HuH-7 (cell line): ENCODE results near the gene BORCS5.
"Not testable (repeated sequence)": the region's sequence is repeated elsewhere in the genome, so short reads cannot be mapped to it uniquely, and the experiment has no call there.

Experiments used
- DNase-seq: peaks from one replicate; pipeline ENCODE4 v3.0.0; 2011; ENCODE audit warnings: low spot score

BORCS5 gene

DNA sequence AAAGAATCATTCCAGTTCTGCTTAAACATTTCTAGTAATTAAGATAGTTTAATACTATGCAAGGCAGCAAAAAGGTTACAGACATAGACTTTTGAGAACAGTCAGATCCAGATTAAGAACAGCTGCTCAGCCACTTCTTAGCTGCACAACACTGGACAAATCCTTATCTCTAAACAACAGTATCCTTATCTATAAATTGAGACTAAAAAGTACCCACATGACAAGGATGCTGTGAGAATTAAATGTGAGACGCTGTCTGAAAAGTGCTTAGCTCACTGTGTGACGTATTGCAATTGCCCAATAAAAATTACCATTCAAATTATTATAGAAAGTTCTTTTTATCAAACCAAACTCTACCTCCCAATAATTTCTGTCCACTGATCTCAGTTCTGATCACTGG is 35.5 kb downstream of the BORCS5 start:
- DNase-seq, result no peak

DNA sequence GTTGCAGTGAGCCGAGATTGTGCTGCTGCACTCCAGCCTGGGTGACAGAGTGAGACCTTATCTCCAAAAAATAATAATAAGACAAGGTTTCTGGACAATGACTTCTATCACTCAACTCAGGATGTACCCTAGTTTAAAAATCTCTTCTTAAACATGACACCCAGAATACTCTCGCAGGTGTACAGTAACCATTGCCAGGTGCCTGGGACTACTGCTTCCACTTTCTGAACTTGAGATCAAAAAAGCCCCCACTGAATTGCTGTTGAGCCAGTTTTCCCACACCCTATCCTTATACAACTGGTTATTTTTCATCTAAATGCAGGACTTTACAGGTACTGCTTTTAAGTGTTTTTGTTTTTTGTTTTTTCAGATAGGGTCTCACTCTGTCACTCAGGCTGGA is 36.3 kb downstream of the BORCS5 start:
- DNase-seq, result no peak

DNA sequence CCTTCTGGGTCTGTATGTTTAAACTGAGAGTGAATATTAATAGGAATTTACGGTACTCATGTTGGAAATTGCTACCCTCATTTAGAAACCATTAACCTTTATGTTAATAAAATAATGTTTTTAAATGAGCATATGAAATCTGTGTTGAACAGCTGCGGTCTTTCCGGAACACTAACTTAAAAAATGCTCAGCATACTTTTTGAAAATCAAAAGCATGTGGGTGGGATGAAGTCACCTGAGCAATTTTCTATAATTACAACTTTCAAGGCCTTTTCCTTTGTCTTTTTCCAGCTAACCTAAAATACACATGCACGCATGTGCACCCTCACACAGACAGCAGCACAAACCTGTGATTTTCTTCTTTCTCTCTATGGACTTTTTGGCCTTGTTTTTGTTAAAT is 39.8 kb downstream of the BORCS5 start:
- no peak for DNase-seq

DNA sequence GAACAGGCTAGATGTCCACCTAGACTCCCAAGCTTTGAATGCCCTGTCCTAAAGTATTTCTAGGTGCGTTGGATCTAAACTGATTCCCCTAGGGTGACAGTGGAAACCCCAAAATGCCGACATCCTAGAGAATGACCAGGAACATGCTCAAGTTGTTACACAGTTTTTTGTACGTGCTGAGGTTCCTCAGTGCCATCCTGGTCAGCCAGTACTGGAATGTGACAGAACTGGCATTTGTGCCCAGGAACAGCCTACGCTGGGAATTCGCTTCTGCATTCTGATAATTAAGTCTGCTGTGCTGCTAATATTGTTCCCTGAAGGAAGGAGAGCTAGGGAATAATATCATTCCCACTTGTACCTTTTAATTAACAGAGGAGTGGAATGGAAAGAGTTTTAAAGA is 40.3 kb downstream of the BORCS5 start:
- no peak for DNase-seq

DNA sequence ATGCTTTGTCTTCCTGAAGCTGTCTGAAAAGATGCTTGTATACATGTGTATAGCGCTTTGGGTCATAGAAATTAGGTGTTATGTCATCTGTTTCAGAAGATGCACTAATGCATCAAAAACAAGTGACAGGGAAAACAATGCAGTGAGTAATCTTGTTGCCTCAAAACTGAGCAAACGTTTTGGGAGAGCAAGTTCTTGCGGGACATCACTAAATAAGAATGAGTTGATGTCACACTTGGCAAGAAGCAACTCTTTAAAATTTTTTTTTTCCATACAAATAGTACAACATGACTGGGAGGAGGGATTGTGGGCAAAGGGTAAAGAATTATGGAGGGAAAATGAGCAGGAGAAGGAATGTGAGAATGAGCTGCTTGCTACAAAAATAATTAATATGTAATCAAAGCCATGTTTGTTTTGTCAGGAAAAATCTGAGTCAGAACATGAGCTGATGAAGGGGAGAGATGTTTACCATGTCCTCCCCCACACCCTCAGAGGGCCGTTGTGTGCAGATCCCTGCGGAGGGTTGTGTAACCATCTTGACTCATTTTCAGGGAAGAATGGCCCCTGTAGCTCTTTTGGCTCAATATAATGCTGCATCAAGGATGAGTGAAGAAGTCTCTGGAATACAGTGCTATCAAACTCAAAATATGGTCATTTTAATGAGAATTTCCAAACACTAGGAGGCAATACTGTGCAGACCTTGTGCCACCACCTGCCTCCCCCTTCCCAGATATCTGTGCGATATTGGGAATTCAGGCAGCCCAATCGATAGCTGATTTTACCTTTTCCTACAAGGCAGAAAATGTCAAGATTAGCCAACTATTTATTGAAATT is 41.4 kb downstream of the BORCS5 start:
- DNase-seq, result peak; percentile 27

DNA sequence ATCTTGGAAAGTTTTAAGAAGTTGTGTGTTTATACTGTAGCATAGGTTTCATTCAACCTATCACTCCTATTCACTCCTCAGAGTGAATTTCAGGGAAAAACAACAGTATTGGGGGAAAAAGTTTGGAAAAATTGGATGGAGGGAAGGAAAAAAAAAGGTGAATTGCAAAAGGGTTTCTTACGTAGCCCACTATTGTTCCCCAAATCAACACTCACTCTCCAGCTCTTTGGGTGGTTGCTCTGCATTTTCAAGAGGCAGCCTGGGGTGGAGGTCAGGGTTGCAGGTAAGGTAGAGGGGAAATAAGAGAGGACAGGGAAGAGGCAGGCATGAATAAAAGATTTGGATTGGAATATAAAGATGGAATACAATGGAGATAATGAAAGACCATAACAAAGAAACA is 42.3 kb downstream of the BORCS5 start:
- DNase-seq, result no peak

DNA sequence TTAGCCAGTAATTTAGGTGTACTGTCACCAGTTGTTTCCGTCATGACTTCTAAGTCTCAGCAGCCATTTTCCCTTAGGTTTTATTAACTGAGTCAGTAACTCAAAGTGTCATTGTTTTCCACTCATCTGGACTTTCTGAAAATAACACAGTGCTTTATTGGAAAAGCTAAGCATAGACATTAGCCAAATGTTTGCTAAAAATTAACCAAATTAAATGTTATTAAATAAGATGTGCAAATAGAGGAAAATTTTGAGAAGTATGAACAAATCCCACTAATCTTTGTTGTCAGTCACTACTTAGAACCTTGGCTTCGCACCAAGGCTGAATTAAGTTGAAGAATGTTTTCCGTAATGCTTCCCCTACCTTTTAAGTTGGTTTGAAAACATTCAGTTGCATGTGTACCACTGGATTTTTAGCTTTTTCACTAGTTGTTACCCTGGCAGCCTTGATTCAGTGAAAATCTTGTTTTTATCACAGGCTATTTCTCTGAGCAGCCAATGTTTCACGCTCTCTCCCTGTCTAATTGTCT is 43.0 kb downstream of the BORCS5 start:
- no peak for DNase-seq

DNA sequence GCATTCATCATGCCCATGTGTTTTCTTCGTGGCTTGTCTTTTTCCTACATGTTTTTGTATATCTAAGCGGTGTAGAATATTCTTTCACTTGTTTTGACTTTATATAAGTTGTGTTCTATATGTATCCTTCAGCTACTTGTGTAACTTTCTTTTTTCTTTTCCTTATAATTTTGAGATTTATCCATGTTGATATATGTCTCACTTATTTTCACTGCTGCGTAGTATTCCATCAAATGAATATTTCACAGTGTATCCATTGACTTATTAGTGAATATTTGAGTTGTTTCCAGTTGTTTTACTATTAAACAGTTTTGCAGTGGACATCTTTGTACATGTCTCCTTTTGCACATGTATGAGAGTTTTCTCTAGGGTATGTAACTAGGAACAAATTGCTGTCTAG is 43.9 kb downstream of the BORCS5 start:
- no peak for DNase-seq

DNA sequence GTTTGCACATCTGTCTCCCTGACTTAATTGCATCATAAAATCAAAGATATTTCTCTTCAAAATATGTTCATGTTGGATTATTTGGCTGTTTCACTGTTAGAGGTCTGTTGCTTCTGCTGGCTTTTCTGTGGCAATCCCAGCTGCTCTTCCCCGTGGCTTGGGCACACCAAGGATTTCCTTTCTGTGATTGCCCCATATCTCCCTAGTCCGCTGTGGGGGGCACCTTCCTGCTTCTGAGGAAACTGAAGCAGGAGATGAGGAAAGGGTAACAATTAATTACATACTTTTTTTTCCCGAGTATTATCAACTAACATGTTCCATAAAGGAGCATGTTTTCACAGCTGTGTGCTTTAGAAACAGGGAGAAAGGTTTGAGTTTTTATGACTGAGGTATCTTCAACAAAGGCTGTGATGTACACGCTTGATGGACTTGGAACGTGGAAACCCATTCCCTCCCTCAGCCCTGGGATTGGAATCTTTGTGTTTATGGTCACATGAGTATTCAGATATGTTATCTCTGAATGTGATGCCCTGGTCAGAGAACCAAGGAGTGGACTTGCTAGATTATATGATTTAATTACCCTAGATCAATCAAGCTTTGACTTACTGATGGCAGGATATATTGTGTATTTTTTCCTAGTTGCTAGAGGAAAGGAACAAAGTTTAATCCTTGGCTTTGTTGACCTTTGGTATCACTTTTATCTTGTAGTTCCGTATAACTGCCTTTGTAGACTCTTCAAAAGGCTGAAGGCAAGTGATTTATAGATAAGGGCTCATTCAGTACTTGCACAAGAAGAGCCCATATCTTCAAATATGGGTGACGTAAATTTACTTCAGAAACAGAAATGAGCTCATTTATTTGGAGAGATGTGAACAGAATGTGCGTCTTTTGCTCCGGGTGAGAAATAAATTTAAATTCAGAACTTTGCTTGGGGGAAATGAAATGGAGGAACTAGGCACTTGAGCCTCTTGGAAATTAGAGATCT is 46.7 kb downstream of the BORCS5 start:
- peak; percentile 74 for DNase-seq

DNA sequence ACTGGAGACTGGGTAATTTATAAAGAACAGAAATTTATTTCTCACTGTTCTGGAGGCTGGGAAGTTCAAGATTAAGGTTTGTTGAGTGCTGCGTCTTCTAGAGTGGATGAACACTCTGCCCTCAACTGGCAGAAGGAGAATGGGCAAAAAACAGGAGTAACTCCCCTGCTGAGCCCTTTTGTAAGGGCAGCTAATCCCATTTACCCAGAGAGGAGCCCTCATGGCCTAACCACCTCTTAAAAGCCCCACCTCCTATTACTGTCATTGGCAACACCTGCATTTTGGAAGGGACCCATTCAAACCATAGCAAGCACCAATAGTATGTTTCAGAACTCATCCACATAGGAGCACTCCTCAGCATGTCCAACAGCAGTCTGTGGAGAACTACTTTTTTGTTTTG is 47.4 kb downstream of the BORCS5 start:
- no peak for DNase-seq

DNA sequence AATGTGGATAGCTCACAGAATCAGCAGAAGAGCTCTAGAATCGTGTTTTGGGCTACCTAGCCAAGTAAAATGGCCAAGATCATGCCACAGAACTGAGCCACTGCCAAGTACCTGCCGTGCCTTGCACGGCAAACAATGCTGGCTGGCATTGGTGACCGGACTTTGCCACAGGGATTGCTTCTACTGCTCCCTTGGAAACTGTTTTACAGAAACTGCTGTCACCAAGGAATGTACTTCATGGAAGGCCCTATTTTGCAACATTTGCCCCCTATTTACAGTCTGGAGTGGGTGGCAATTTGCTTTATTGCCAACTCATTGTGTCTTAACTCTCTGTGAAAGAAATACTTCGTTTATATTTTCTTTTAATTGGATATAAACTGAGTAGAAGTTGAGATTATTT is 49.0 kb downstream of the BORCS5 start:
- DNase-seq, result peak; percentile 28

DNA sequence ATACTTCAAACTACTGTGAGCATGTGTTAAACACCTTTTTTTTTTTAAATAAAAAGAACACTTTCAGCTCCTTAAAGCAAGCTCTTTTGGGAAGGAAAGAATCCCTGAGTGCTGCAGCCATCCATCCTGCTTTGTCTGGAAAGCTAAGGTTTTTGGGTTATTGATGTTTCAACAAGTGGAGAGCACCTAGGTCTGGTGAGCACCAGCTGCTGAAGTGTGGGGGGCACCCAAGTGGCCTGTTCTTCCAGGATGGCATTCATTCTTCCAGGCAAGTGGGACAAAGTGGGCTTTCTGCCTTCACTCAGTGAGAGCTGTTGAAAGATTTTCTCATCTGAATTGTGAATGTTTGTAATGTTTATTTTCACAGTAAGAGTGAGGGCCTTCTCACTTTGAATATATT is 49.9 kb downstream of the BORCS5 start:
- DNase-seq, result no peak

DNA sequence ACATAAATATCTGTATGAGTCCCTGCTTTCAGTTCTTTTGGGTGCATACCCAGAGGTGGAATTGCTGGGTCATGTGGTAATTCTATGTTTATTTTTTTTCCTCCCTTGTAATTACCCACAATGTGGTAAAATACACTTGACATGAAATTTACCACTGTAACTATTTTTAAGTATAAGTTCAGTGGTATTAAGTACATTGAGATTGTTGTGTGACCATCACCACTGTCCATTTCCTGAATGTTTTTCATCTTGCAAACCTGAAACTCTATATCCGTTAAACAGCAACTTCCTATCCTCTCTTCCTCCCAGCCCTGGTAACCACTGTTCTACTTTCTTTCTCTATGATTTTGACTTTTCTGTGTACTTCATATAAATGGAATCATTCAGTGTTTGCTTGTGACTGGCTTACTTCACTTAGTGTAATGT is 51.4 kb downstream of the BORCS5 start:
- no peak for DNase-seq

DNA sequence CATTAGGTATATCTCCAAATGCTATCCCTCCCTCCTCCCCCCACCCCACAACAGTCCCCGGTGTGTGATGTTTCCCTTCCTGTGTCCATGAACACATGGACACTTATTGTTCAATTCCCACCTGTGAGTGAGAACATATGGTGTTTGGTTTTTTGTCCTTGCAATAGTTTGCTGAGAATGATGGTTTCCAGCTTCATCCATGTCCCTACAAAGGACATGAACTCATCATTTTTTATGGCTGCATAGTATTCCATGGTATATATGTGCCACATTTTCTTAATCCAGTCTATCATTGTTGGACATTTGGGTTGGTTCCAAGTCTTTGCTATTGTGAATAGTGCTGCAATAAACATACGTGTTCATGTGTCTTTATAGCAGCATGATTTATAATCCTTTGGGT is 52.5 kb downstream of the BORCS5 start:
- not testable (repeated sequence) for DNase-seq

DNA sequence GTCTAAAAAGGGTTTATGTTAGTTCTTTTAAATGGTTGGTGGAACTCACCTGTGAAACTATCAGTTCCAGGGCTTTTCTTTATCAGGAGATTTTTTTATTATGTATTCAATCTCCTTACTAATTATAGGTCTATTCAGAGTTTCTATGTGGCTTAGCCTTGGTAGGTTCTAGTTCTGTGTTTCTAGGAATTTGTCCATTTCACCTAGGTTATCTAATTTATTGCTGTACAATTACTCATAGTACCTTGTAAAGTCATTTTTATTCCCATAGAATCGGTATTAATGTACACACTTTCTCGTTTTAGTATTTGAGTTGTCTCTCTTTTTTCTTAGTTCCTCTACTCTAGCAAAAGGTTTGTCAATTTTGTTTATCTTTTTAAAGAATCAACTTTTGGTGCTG is 59.0 kb downstream of the BORCS5 start:
- no peak for DNase-seq

DNA sequence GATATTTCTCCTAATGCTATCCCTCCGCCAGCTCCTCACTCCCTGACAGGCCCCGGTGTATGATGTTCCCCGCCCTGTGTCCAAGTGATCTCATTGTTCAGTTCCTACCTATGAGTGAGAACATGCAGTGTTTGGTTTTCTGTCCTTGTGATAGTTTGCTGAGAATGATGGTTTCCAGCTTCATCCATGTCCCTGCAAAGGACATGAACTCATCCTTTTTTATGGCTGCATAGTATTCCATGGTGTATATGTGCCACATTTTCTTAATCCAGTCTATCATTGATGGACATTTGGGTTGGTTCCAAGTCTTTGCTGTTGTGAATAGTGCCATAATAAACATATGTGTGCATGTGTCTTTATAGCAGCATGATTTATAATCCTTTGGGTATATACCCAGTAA is 62.3 kb downstream of the BORCS5 start:
- DNase-seq, result not testable (repeated sequence)

DNA sequence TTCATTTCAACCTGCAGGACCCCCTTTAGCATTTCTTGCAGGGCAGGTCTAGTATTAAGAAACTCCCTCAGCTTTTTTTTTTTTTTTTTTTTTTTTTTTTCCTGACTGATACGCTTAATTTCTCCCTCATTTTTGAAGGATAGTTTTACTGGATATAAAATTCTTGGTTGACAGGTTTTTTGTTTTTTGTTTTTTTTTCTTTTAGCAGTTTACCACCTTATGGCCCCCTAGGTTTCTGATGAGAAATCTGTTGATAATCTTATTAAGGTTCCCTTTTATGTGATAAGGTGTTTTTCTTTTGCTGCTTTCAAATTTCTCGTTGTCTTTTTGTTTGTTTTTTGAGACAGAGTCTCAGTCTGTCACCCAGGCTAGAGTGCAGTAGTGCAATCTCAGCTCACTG is 66.5 kb downstream of the BORCS5 start:
- no peak for DNase-seq

DNA sequence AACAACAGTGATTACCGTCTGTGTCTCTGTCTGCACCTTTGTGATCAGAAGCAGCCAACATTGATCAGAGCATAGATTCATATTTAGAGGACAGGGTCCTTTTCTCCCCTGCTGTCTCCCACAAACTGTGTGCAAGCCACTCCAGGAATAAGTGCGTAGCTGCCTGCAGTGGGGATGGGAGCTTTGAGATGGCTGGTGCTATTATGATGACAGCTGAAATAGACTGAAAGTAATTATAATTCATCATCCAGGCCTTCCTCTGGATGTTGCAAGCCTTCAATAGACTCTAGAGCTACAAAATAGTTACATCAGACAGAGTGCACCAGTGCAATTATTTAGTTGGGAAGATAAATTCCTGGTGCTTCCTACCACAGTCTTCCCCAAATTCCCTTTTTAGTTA is 68.1 kb downstream of the BORCS5 start:
- no peak for DNase-seq

DNA sequence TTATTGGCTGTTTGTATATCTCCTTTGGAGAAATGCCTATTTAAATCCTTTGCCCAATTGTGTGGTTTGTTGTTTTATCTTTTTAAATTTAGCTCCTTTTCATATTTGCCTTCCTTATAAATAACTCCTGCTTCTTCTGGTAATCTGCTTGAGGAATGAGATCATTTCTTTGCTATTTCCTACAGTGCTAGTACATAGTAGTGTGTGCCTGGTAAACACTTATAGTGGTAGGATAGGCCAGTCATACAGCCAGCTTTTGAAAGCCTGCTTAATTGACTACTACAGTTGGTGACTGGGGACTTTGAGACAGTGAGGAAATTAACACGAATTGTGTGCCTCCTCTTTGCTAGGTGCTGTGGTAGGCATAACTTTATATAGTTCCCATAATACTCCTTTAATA is 68.7 kb downstream of the BORCS5 start:
- no peak for DNase-seq

DNA sequence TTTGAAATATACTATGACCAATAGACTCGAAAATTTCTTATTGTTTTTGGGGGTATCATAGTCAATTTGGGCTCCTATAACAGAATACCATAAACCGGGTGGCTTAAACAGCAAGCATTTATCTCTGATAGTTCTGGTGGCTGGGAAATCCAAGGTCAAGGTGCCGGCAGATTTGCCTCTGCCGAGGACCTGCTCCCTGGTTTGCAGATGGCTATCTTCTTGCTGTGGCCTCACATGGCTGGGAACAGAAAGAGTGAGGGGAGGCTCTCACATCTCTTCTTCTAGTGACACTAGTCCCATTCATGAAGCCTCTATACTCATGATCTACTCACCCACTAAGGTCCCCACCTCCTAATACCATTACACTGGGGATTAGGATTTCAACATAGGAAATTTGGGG is 70.7 kb downstream of the BORCS5 start:
- no peak for DNase-seq

DNA sequence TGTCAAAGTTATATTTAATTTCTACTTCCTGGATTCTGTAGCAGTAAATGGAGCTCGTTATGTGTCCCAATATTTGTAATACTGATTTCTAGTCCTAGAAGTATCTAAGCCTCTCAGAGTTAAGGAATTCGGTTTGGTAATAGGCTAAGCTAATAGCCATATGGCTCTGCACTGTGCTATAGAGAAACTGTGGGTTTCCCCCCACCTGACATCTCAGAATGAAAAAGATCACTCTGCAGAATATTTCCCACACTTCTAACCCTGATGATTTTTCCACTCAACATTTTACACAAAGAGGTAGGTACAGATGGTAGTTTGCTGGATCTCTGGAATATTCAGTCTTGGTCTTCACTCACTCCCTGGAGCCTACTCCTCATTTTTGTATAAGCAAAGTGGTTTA is 71.2 kb downstream of the BORCS5 start:
- no peak for DNase-seq

DNA sequence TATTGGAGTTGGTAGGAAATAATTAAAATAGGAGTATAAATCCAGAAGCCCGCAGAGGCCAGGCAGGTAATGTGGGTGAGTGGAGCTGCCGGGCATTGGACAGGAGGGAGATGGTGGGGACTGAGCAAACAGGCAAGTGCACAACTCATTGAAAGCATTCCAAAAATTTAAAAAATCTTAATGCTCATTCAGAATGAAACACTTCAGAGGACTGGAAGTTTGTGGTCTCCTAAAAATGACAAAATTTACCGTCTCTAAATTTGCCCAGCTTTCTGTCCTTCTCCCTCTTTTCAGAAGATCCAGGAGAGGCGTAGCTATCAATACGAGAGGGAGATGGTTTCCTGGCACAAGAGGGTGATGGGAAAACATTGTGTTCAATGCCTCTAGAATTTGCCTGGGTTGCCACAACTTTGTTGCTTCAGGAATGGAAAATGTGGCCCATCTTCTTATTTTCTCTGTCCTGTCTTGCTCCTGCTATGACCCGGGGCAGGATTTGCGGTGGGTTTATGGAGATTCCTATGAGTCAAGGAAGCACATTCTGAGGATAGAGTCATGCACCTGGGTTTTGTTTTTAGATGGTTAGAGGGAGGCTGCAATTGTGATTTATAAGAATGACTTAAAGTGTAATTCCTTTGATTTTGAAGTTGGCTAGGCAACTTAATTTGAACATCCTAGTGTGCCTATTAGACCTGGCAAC is 72.2 kb downstream of the BORCS5 start:
- no peak for DNase-seq
